GM08714 (cell line): ENCODE data around the gene IAPP.

ENCODE experiments used
- H3K4me3 ChIP-seq: fragments of 200-500 bp; sonication (Bioruptor generic); 2 replicates; pipeline ENCODE4 v1.5.1; 2014; ENCODE audit warnings: mild to moderate bottlenecking, low read length, inconsistent platforms
- ZNF274 ChIP-seq: IDR thresholded peaks from 2 replicates; pipeline ENCODE4 v1.6.1; 2012; ENCODE audit warnings: mild to moderate bottlenecking, low read depth, low read length

Gene IAPP

GRCh38 chr12:21428241-21428640 lies 55.5 kb downstream of the IAPP start:
- TF ChIP-seq ZNF274 = no peak
- H3K4me3 ChIP-seq = no peak overlapping the region
